ENCODE measurements around the gene CDADC1. TPM values are rescaled to one million over a fixed set of nuclear protein-coding genes. Genes with fewer than 3 reads are reported as not detected.

Gene CDADC1
- total and polyA plus RNA-seq, 2 experiments from 2014 or later: 1.8 to 13.7 TPM

DNA sequence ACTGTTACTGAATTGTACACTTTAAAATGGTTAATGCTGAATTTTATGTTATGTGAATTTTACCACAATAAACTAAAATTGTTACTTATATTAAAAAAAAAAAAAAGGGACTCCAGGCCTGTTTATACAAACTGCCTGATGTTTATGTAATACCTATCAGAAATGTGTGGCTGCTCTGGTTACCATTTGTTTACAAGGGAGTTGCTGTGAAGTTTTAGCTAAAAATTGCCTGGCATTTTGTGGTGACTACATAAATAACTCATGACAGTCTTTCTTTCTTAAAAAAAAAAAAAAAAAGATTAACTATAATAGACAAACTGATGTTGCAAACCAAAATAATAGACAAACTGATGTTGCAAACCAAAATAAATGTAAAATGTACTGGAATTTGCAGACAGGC lies 71.8 kb downstream of the CDADC1 start:
- H3K27ac ChIP-seq: peak overlapping the region; percentile 15
- no peaks in the 10 kb centered on the region for H3K27me3 ChIP-seq (replicated peaks; ENCODE audit: insufficient read depth)
- H2AFZ ChIP-seq: peak overlapping the region; percentile 62
- no peaks in the 10 kb centered on the region for H4K20me1 ChIP-seq (ENCODE audit: insufficient read depth)
- peak; percentile 54 for DNase-seq
- no peaks in the 10 kb centered on the region for H3K9me3 ChIP-seq (ENCODE audit: low read depth)
- peaks cover 14% of the 10 kb centered on the region for H3F3A ChIP-seq (ENCODE audit: insufficient read depth)
- no peaks in the 10 kb centered on the region for H3K36me3 ChIP-seq (ENCODE audit: low read depth)
- 0 out of 2 replicates have a peak overlapping the region, but pooled peaks have one; percentile 11 for H3K9ac ChIP-seq
- in situ Hi-C loops (cut with MboI): no loop called here
- no peak overlapping the region for H3K4me2 ChIP-seq (ENCODE audit: unreplicated experiment)
- peaks cover 18% of the 10 kb centered on the region for H3K4me1 ChIP-seq (ENCODE audit: insufficient read depth)
- H3K9me2 ChIP-seq (ENCODE audit: insufficient read depth): no peaks in the 10 kb centered on the region
- H3K4me3 ChIP-seq: no peak overlapping the region
- TF ChIP-seq EZH2 (IDR thresholded peaks at IDR 0.05; ENCODE audit: insufficient read depth, poor library complexity, severe bottlenecking): no peak
- TF ChIP-seq EZH2phosphoT487 (IDR thresholded peaks at IDR 0.05; ENCODE audit: insufficient read depth, low read depth): no peak
- H3K79me2 ChIP-seq (ENCODE audit: insufficient read depth): no peaks in the 10 kb centered on the region

- no peaks in the 10 kb centered on the region for H4K20me1 ChIP-seq (ENCODE audit: insufficient read depth)
- 0 out of 2 replicates have a peak overlapping the region, but pooled peaks have one; percentile 0 for H2AFZ ChIP-seq
- H3K9ac ChIP-seq: 0 out of 2 replicates have a peak overlapping the region, but pooled peaks have one; percentile 11
- peaks cover 10% of the 10 kb centered on the region for H3F3A ChIP-seq (ENCODE audit: insufficient read depth)
- no peaks in the 10 kb centered on the region for H3K79me2 ChIP-seq (ENCODE audit: insufficient read depth)
- no peak overlapping the region for H3K4me3 ChIP-seq
- in situ Hi-C loops (cut with MboI): no loop called here
- H3K36me3 ChIP-seq (ENCODE audit: low read depth): no peaks in the 10 kb centered on the region
- no peaks in the 10 kb centered on the region for H3K9me3 ChIP-seq (ENCODE audit: low read depth)
- peaks cover 14% of the 10 kb centered on the region for H3K4me1 ChIP-seq (ENCODE audit: insufficient read depth)
- 64 to 65% methylated on average over 2 of the region's 2 CpGs for WGBS, 2 experiments (ENCODE audit: low coverage in 1 of 2, low lambda C conversion rate in 2 of 2, missing lambda C conversion rate in 2 of 2)
- no peak for TF ChIP-seq EZH2phosphoT487 (IDR thresholded peaks at IDR 0.05; ENCODE audit: insufficient read depth, low read depth)
- no peak for TF ChIP-seq EZH2 (IDR thresholded peaks at IDR 0.05; ENCODE audit: insufficient read depth, poor library complexity, severe bottlenecking)
- H3K27ac ChIP-seq: peak overlapping the region; percentile 15
- H3K9me2 ChIP-seq (ENCODE audit: insufficient read depth): no peaks in the 10 kb centered on the region
- H3K4me2 ChIP-seq (ENCODE audit: unreplicated experiment): no peak overlapping the region
- peak; percentile 29 for DNase-seq
- H3K27me3 ChIP-seq (replicated peaks; ENCODE audit: insufficient read depth): no peaks in the 10 kb centered on the region
Measured at GRCh38 chr13:49319951-49320350, 72.2 kb downstream of the CDADC1 start.

DNA sequence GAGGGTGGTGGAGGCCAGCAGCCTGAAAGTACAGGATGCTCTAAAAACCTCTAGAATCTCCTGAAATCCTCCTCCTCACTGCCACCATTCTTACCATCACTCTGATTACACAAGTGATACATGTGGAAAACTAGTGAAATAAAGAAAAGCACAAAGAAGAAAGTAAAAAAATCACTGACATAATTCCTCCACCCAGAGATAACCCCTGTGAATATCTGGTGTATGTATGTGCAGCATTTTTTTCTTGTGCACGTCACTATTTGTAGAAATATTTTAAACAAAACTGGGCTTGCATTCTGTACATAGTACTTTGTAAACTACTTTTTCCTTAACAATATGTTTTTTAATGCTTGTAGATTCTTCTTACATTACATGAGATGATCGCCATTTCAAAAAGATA lies 73.2 kb downstream of the CDADC1 start:
- Histone ChIP-seq H3K9me2 (ENCODE audit: insufficient read depth) (no peaks in the 10 kb centered on the region), H3K27ac (no peak overlapping the region), H3K79me2 (ENCODE audit: insufficient read depth) (no peaks in the 10 kb centered on the region), H3K27me3 (replicated peaks; ENCODE audit: insufficient read depth) (no peaks in the 10 kb centered on the region), H3K9me3 (ENCODE audit: low read depth) (no peaks in the 10 kb centered on the region), H3K9ac (no peak overlapping the region), H3K36me3 (ENCODE audit: low read depth) (no peaks in the 10 kb centered on the region), H4K20me1 (ENCODE audit: insufficient read depth) (no peaks in the 10 kb centered on the region), H3K4me2 (ENCODE audit: unreplicated experiment) (no peak overlapping the region), H3K4me3 (no peak overlapping the region), H3K4me1 (ENCODE audit: insufficient read depth) (peaks cover 11% of the 10 kb centered on the region), H2AFZ (no peak overlapping the region), H3F3A (ENCODE audit: insufficient read depth) (no peaks in the 10 kb centered on the region)
- DNase-seq: no peak
- TF ChIP-seq EZH2phosphoT487 (IDR thresholded peaks at IDR 0.05; ENCODE audit: insufficient read depth, low read depth): no peak
- TF ChIP-seq EZH2 (IDR thresholded peaks at IDR 0.05; ENCODE audit: insufficient read depth, poor library complexity, severe bottlenecking): no peak
- WGBS, 2 experiments (ENCODE audit: low coverage in 1 of 2, low lambda C conversion rate in 2 of 2, missing lambda C conversion rate in 2 of 2): 83 to 87% methylated on average over 2 of the region's 2 CpGs
- in situ Hi-C loops (cut with MboI): no loop called here

GRCh38 chr13:49322702-49323101 lies 75.0 kb downstream of the CDADC1 start:
- Histone ChIP-seq H3K79me2 (ENCODE audit: insufficient read depth) (no peaks in the 10 kb centered on the region), H3K27ac (no peak overlapping the region), H3K9ac (no peak overlapping the region), H3K9me3 (ENCODE audit: low read depth) (no peaks in the 10 kb centered on the region), H3K36me3 (ENCODE audit: low read depth) (no peaks in the 10 kb centered on the region), H3K4me3 (no peak overlapping the region), H2AFZ (no peak overlapping the region), H3K9me2 (ENCODE audit: insufficient read depth) (no peaks in the 10 kb centered on the region), H4K20me1 (ENCODE audit: insufficient read depth) (no peaks in the 10 kb centered on the region), H3K4me2 (ENCODE audit: unreplicated experiment) (no peak overlapping the region), H3F3A (ENCODE audit: insufficient read depth) (no peaks in the 10 kb centered on the region), H3K4me1 (ENCODE audit: insufficient read depth) (peaks cover 11% of the 10 kb centered on the region), H3K27me3 (replicated peaks; ENCODE audit: insufficient read depth) (no peaks in the 10 kb centered on the region)
- in situ Hi-C loops (cut with MboI): no loop called here
- WGBS, 2 experiments (ENCODE audit: low coverage in 1 of 2, low lambda C conversion rate in 2 of 2, missing lambda C conversion rate in 2 of 2): 94 to 98% methylated on average over 2 of the region's 2 CpGs
- no peak for TF ChIP-seq EZH2 (IDR thresholded peaks at IDR 0.05; ENCODE audit: insufficient read depth, poor library complexity, severe bottlenecking)
- no peak for TF ChIP-seq EZH2phosphoT487 (IDR thresholded peaks at IDR 0.05; ENCODE audit: insufficient read depth, low read depth)
- DNase-seq: no peak

GRCh38 chr13:49323344-49323743 lies 75.6 kb downstream of the CDADC1 start:
- no peaks in the 10 kb centered on the region for H3K79me2 ChIP-seq (ENCODE audit: insufficient read depth)
- in situ Hi-C loops (cut with MboI): no loop called here
- no peaks in the 10 kb centered on the region for H3K9me3 ChIP-seq (ENCODE audit: low read depth)
- no peak overlapping the region for H2AFZ ChIP-seq
- no peaks in the 10 kb centered on the region for H4K20me1 ChIP-seq (ENCODE audit: insufficient read depth)
- peaks cover 11% of the 10 kb centered on the region for H3K4me1 ChIP-seq (ENCODE audit: insufficient read depth)
- 98 to 100% methylated on average over 7 of the region's 7 CpGs for WGBS, 2 experiments (ENCODE audit: low coverage in 1 of 2, low lambda C conversion rate in 2 of 2, missing lambda C conversion rate in 2 of 2)
- no peaks in the 10 kb centered on the region for H3K9me2 ChIP-seq (ENCODE audit: insufficient read depth)
- no peak overlapping the region for H3K4me2 ChIP-seq (ENCODE audit: unreplicated experiment)
- no peak overlapping the region for H3K27ac ChIP-seq
- TF ChIP-seq EZH2phosphoT487 (IDR thresholded peaks at IDR 0.05; ENCODE audit: insufficient read depth, low read depth) (no peak), EZH2 (IDR thresholded peaks at IDR 0.05; ENCODE audit: insufficient read depth, poor library complexity, severe bottlenecking) (no peak)
- no peak for DNase-seq
- no peak overlapping the region for H3K9ac ChIP-seq
- H3F3A ChIP-seq (ENCODE audit: insufficient read depth): no peaks in the 10 kb centered on the region
- H3K36me3 ChIP-seq (ENCODE audit: low read depth): no peaks in the 10 kb centered on the region
- H3K4me3 ChIP-seq: no peak overlapping the region
- H3K27me3 ChIP-seq (replicated peaks; ENCODE audit: insufficient read depth): no peaks in the 10 kb centered on the region

All from GM23248 (cell line).